SK-N-SH (cell line): Measurements from ENCODE around the gene PCDHGB1. TPM values are rescaled to one million over a fixed set of nuclear protein-coding genes. Genes with fewer than 3 reads are reported as not detected.
"Not testable (repeated sequence)": the region's sequence is repeated elsewhere in the genome, so short reads cannot be mapped to it uniquely, and the experiment has no call there.

Experiments
- CTCF ChIA-PET: fragments of 300-600, 350-600 bp; formaldehyde crosslinking; extraction: SDS; loops from one replicate; lab custom pipeline; 2021; lab: Yijun Ruan, JAX
- POLR2A ChIA-PET: fragments of 350-600 bp; sonication (Branson Sonifier 250); formaldehyde crosslinking; extraction: SDS; loops from one replicate; lab custom pipeline; 2020; ENCODE audit warnings: antibody characterized with exemption, inconsistent platforms; lab: Yijun Ruan, JAX
- DNase-seq: peaks from one replicate; pipeline ENCODE4 v3.0.0; 2012
- H2AFZ ChIP-seq: fragments of 200-600 bp; sonication (generic); 2 replicates; pipeline ENCODE4 v1.8.1; 2016; ENCODE audit warnings: antibody characterized with exemption, mild to moderate bottlenecking, low read depth
- H3F3A ChIP-seq: fragments of 200-600 bp; sonication (generic); replicated peaks from 2 replicates; pipeline ENCODE3; 2016; ENCODE audit warnings: antibody characterized with exemption, mild to moderate bottlenecking; ENCODE audit not compliant: insufficient read depth
- H3K27ac ChIP-seq, 2 experiments: fragments of 200-500 bp in 1 of 2; fragments of 200-600 bp in 1 of 2; sonication (Bioruptor generic) in 1 of 2; sonication (generic), shearing (Covaris generic) in 1 of 2; 2 replicates each; pipeline versions ENCODE4 v1.5.1 to v1.6.1; 2014 to 2016; ENCODE audit warnings: low read depth in 2 of 2, inconsistent platforms in 1 of 2, low read length in 1 of 2, mild to moderate bottlenecking in 1 of 2, mixed read lengths in 1 of 2
- H3K27me3 ChIP-seq: fragments of 200-600 bp; sonication (generic), shearing (Covaris generic); 2 replicates; pipeline ENCODE4 v1.6.1; 2016; ENCODE audit warnings: mixed run types; ENCODE audit not compliant: insufficient read depth
- H3K36me3 ChIP-seq, 2 experiments: fragments of 200-500 bp in 1 of 2; fragments of 200-600 bp in 1 of 2; sonication (Bioruptor generic) in 1 of 2; sonication (generic) in 1 of 2; replicated peaks in 1 of 2; 2 replicates each; pipeline versions ENCODE3 to v1.5.1; 2014 to 2016; ENCODE audit warnings: low read length in 1 of 2, mild to moderate bottlenecking in 1 of 2; ENCODE audit not compliant: insufficient read depth in 2 of 2, control insufficient read depth in 1 of 2
- H3K4me1 ChIP-seq, 2 experiments: fragments of 200-500 bp in 1 of 2; fragments of 200-600 bp in 1 of 2; sonication (Bioruptor generic) in 1 of 2; sonication (generic), shearing (Covaris generic) in 1 of 2; 2 replicates each; pipeline versions ENCODE4 v1.5.1 to v1.6.1; 2014 to 2016; ENCODE audit warnings: low read depth in 1 of 2, low read length in 1 of 2, mixed run types in 1 of 2; ENCODE audit not compliant: insufficient read depth in 2 of 2, control insufficient read depth in 1 of 2
- H3K4me2 ChIP-seq: fragments of 200-600 bp; sonication (generic), shearing (Covaris generic); 2 replicates; pipeline ENCODE4 v1.6.1; 2017; ENCODE audit warnings: mixed run types
- H3K4me3 ChIP-seq, 2 experiments: fragments of 200-500 bp in 1 of 2; fragments of 200-600 bp in 1 of 2; sonication (Bioruptor generic) in 1 of 2; sonication (generic), shearing (Covaris generic) in 1 of 2; 2 replicates each; pipeline versions ENCODE4 v1.5.1 to v1.8.1; 2014 to 2016; ENCODE audit warnings: low read depth in 2 of 2, inconsistent platforms in 1 of 2, low read length in 1 of 2, mild to moderate bottlenecking in 1 of 2, mixed read lengths in 1 of 2, moderate library complexity in 1 of 2
- H3K79me2 ChIP-seq: fragments of 200-600 bp; sonication (generic); 2 replicates; pipeline ENCODE4 v1.8.1; 2017; ENCODE audit warnings: mild to moderate bottlenecking; ENCODE audit not compliant: insufficient read depth
- H3K9ac ChIP-seq: fragments of 200-600 bp; sonication (generic); 2 replicates; pipeline ENCODE4 v1.6.1; 2017; ENCODE audit warnings: mixed run types
- H3K9me2 ChIP-seq: fragments of 200-600 bp; sonication (generic); 2 replicates; pipeline ENCODE4 v1.6.1; 2017; ENCODE audit warnings: mixed run types
- H3K9me3 ChIP-seq: fragments of 200-600 bp; sonication (generic); 2 replicates; pipeline ENCODE4 v1.6.1; 2017; ENCODE audit warnings: mixed run types, mild to moderate bottlenecking, moderate library complexity
- H4K20me1 ChIP-seq: fragments of 200-600 bp; sonication (generic); 2 replicates; pipeline ENCODE4 v1.6.1; 2017; ENCODE audit warnings: mild to moderate bottlenecking, mixed run types; ENCODE audit not compliant: insufficient read depth
- CHD2 ChIP-seq: fragments of 150-350 bp; IDR thresholded peaks from 2 replicates; pipeline ENCODE4 v1.6.1; 2018; ENCODE audit warnings: low read length; ENCODE audit not compliant: partially characterized antibody
- EZH2phosphoT487 ChIP-seq: fragments of 200-600 bp; sonication (generic); IDR thresholded peaks from 2 replicates; pipeline ENCODE4 v1.6.1; 2017; ENCODE audit warnings: low read depth, mixed run types, mild to moderate bottlenecking, antibody characterized with exemption, moderate library complexity, borderline replicate concordance
- FOSL2 ChIP-seq: IDR thresholded peaks from 2 replicates; pipeline ENCODE4 v1.4.0; 2012; ENCODE audit warnings: low read depth, mild to moderate bottlenecking, moderate library complexity, borderline replicate concordance
- FOXJ3 ChIP-seq: sonication (generic); formaldehyde crosslinking; IDR thresholded peaks from 2 replicates; pipeline ENCODE4 v1.5.1; 2020; ENCODE audit warnings: mild to moderate bottlenecking, missing genetic modification reagents
- GABPA ChIP-seq: IDR thresholded peaks from 2 replicates; pipeline ENCODE4 v1.4.0; 2012; ENCODE audit warnings: low read depth, mild to moderate bottlenecking
- GATA2 ChIP-seq: sonication (generic); formaldehyde crosslinking; IDR thresholded peaks from 2 replicates; pipeline ENCODE4 v1.5.0; 2020; ENCODE audit warnings: mild to moderate bottlenecking, missing genetic modification reagents
- JUND ChIP-seq: IDR thresholded peaks from 2 replicates; pipeline ENCODE4 v1.4.0; 2012
- NFIC ChIP-seq: IDR thresholded peaks from 2 replicates; pipeline ENCODE4 v1.4.0; 2012; ENCODE audit warnings: borderline replicate concordance
- RAD21 ChIP-seq: IDR thresholded peaks from 2 replicates; pipeline ENCODE4 v1.6.1; 2012; ENCODE audit warnings: mild to moderate bottlenecking, low read length
- RXRA ChIP-seq: IDR thresholded peaks from 2 replicates; pipeline ENCODE4 v1.4.0; 2012; ENCODE audit warnings: low read depth, mild to moderate bottlenecking, borderline replicate concordance
- TCF12 ChIP-seq: IDR thresholded peaks from 2 replicates; pipeline ENCODE4 v1.4.0; 2012
- TEAD4 ChIP-seq: IDR thresholded peaks from 2 replicates; pipeline ENCODE4 v1.4.0; 2012; ENCODE audit warnings: mild to moderate bottlenecking, borderline replicate concordance; ENCODE audit not compliant: insufficient read depth
- WGBS: methylation state at CpG from one replicate; pipeline ENCODE4 v1.1.6; 2017; ENCODE audit warnings: low lambda C conversion rate; 5-methylcytosine and 5-hydroxymethylcytosine counted together
- polyA plus RNA-seq, 3 experiments: library from polyadenylated mRNA; depleted of rRNA; stranded (reverse); fragments of >200 nt; gene quantifications; 2 replicates each; pipeline ENCODE4 v1.2.3, GENCODE V29; 2012
- TF ChIP-seq, protein P1 (sequence below): IDR thresholded peaks from 2 replicates; pipeline ENCODE4 v1.4.0; 2012; ENCODE audit warnings: low read depth
- TF ChIP-seq, protein P2 (sequence below): IDR thresholded peaks from 2 replicates; pipeline ENCODE4; 2012

The PCDHGB1 gene
- polyA plus RNA-seq, 1 of the 3 experiments (the other 2 are of a cell fraction), result 0.77 TPM

DNA sequence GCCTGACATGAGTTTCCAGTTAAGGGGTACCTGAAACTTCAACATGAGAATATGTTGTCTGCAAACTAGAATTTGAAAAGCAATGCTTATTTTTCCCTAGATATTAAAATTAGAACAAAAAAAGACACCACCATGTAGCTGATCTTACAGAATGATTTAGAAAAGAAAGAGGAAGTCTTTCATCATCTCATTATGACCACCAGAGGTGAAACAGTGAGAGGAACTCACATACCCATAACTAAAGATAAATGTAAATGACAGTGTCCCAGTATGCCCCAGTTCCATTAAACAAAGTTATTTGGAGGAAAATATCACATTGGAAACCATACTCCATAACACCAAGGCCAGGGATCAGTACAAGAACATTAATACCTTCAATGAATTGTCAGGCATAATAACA is 36.2 kb upstream of the PCDHGB1 start:
- Histone ChIP-seq H3F3A (peaks cover 10% of the 10 kb centered on the region), H3K27me3 (no peaks in the 10 kb centered on the region), H3K36me3 (peaks cover 13 to 58% of the 10 kb centered on the region in 2 experiments), H2AFZ (no peak overlapping the region), H3K4me2 (no peak overlapping the region), H3K9ac (no peak overlapping the region), H4K20me1 (no peaks in the 10 kb centered on the region; the same call in 1 of the 2 replicates), H3K27ac (no peak overlapping the region), H3K4me1 (no peaks in the 10 kb centered on the region), H3K79me2 (peaks cover 93% of the 10 kb centered on the region), H3K4me3 (no peak overlapping the region), H3K9me2 (no peaks in the 10 kb centered on the region), H3K9me3 (peaks cover 34% of the 10 kb centered on the region)
- CTCF ChIA-PET, result interaction anchor here (1.3 kb wide), 1 partner anchor 25 kb away, joined by 3 read pairs; the partner anchor contains the start of gene PCDHGA2
- no peak for TF ChIP-seq JUND
- no peak for TF ChIP-seq RAD21
- no peak for TF ChIP-seq FOXJ3 (CRISPR knock-in tag)
- no peak for TF ChIP-seq TEAD4
- no peak for TF ChIP-seq FOSL2
- TF ChIP-seq, protein P1, sequence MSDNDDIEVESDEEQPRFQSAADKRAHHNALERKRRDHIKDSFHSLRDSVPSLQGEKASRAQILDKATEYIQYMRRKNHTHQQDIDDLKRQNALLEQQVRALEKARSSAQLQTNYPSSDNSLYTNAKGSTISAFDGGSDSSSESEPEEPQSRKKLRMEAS, result no peak
- TF ChIP-seq GATA2 (CRISPR knock-in tag), result no peak
- no peak for TF ChIP-seq GABPA
- no peak for TF ChIP-seq EZH2phosphoT487
- no peak for TF ChIP-seq NFIC
- no peak for TF ChIP-seq CHD2
- TF ChIP-seq RXRA, result no peak
- TF ChIP-seq TCF12, result no peak
- TF ChIP-seq, protein P2, sequence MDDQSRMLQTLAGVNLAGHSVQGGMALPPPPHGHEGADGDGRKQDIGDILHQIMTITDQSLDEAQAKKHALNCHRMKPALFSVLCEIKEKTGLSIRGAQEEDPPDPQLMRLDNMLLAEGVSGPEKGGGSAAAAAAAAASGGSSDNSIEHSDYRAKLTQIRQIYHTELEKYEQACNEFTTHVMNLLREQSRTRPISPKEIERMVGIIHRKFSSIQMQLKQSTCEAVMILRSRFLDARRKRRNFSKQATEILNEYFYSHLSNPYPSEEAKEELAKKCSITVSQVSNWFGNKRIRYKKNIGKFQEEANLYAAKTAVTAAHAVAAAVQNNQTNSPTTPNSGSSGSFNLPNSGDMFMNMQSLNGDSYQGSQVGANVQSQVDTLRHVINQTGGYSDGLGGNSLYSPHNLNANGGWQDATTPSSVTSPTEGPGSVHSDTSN, result no peak
- POLR2A ChIA-PET, result no interaction called here
- no peak for DNase-seq

DNA sequence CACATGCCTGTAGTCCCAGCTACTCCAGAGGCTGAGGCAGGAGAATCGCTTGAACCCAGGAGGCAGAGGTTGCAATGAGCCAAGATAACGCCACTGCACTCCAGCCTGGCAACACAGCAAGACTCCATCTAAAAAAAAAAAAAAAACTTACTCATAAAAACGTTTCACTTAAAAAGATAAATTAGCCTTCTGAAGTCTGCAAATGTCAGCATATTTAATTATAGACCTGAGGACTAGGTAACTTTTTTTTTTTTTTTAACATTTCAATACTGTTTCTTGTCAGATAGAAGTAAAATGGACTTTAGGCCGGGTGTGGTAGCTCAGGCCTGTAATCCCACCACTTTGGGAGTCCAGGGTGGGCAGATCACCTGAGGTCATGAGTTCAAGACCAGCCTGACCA is 32.9 kb upstream of the PCDHGB1 start:
- CTCF ChIA-PET, result interaction anchor here (0.7 to 5.4 kb wide), 3 partner anchors 9 to 246 kb away, joined by 3 to 36 read pairs (median 4); no protein-coding TSS in a partner anchor
- DNase-seq, H3K4me1 ChIP-seq, H3K4me2 ChIP-seq, H3K4me3 ChIP-seq, POLR2A ChIA-PET, H3K9ac ChIP-seq, H3K9me2 ChIP-seq, H4K20me1 ChIP-seq, H2AFZ ChIP-seq, H3K27ac ChIP-seq, H3K27me3 ChIP-seq: not testable (repeated sequence)
- peaks cover 40% of the 10 kb centered on the region for H3K9me3 ChIP-seq
- peaks cover 20% of the 10 kb centered on the region for H3F3A ChIP-seq
- WGBS, result 73% methylated on average over 4 of the region's 4 CpGs
- peaks cover 78% of the 10 kb centered on the region for H3K79me2 ChIP-seq
- peaks cover 24 to 70% of the 10 kb centered on the region in 2 experiments for H3K36me3 ChIP-seq
